ENCODE data around the gene NFAT5.

The NFAT5 gene

DNA sequence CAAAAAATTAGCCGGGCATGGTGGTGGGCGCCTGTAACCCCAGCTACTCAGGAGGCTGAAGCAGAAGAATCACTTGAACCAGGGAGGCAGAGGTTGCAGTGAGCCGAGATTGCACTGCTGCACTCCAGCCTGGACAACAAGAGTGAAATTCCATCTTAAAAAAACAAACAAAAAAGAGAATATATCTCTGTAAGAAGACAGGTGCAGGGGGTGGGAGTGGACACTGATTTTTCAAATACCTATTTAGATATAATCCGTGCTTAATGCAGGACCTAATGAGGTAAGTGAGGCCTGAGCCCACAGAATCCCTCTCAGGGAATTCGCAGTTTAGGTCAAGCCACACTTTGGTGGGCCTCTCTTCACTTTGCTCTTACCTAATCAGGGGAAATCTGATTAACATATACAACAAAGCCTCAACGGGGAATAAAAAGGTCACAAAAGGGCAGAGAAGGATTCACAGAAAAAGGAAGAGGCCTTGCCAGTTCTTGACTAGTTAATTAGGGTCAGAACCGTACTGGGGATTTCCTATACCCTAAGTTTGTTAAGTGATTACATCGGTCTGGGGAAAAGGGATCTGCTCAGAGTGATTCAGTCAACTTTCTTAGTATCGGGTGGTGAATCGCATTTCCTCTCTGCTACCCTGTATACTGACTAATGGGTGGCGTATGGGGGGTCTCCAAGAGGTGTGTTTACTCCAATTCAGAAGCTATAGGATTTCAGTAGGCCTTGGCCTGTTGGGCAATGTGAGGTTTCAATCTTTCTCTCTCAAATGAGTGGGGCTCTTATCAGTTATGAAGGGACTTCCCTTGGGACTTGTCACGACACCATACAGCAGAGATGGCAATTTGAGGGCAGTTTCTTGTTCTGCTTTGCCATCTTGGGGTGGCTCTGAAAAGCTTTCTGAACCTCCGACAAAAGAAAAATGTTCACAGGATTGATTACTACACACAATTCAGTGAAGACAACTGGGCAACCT, 1.9 kb upstream of the NFAT5 start:
- no peak overlapping the region for H3K27ac ChIP-seq (ENCODE audit: low read length)
- peak overlapping the region; percentile 70; the same call in 1 of the 2 replicates for H3K4me2 ChIP-seq (ENCODE audit: insufficient read depth, low read length)
- H3K4me3 ChIP-seq (ENCODE audit: low read depth in 1 of 2, low read length in 2 of 2) = no peak overlapping the region; a peak in 1 of 4 replicates
- H3K36me3 ChIP-seq (ENCODE audit: insufficient read depth, low read length) = peaks cover 7% of the 10 kb centered on the region
- H3K9ac ChIP-seq (ENCODE audit: low read depth, low read length) = 0 out of 2 replicates have a peak overlapping the region, but pooled peaks have one; percentile 4
- H3K4me1 ChIP-seq (ENCODE audit: insufficient read depth, low read length) = peaks cover 35% of the 10 kb centered on the region
- peaks cover 37% of the 10 kb centered on the region for H3K79me2 ChIP-seq (ENCODE audit: insufficient read depth, low read length)
- no peaks in the 10 kb centered on the region for H3K9me3 ChIP-seq (ENCODE audit: insufficient read depth, low read length, severe bottlenecking)
- TF ChIP-seq, protein P1, sequence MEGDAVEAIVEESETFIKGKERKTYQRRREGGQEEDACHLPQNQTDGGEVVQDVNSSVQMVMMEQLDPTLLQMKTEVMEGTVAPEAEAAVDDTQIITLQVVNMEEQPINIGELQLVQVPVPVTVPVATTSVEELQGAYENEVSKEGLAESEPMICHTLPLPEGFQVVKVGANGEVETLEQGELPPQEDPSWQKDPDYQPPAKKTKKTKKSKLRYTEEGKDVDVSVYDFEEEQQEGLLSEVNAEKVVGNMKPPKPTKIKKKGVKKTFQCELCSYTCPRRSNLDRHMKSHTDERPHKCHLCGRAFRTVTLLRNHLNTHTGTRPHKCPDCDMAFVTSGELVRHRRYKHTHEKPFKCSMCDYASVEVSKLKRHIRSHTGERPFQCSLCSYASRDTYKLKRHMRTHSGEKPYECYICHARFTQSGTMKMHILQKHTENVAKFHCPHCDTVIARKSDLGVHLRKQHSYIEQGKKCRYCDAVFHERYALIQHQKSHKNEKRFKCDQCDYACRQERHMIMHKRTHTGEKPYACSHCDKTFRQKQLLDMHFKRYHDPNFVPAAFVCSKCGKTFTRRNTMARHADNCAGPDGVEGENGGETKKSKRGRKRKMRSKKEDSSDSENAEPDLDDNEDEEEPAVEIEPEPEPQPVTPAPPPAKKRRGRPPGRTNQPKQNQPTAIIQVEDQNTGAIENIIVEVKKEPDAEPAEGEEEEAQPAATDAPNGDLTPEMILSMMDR (IDR thresholded peaks at IDR 0.05; ENCODE audit: borderline replicate concordance, extremely low read depth, low read length, poor library complexity, severe bottlenecking) = no peak
- no peak for TF ChIP-seq EZH2 (IDR thresholded peaks at IDR 0.05; ENCODE audit: borderline replicate concordance, low read depth, low read length, severe bottlenecking)
- peak overlapping the region; percentile 34 for H2AFZ ChIP-seq (ENCODE audit: low read depth, low read length)
- no peak for ATAC-seq (ENCODE audit: insufficient read depth, low read depth)
- no peak for DNase-seq
- no peaks in the 10 kb centered on the region for H3K27me3 ChIP-seq (ENCODE audit: insufficient read depth, low read length, poor library complexity)
- H4K20me1 ChIP-seq (ENCODE audit: insufficient read depth, low read length) = peaks cover 16% of the 10 kb centered on the region; the same call in 1 of the 2 replicates

GRCh38 chr16:69564845-69565670, 708 bp upstream of the NFAT5 start:
- H3K27me3 ChIP-seq (ENCODE audit: insufficient read depth, low read length, poor library complexity) = no peaks in the 10 kb centered on the region
- peaks cover 42% of the 10 kb centered on the region for H3K4me1 ChIP-seq (ENCODE audit: insufficient read depth, low read length)
- H3K9me3 ChIP-seq (ENCODE audit: insufficient read depth, low read length, severe bottlenecking) = no peaks in the 10 kb centered on the region
- H2AFZ ChIP-seq (ENCODE audit: low read depth, low read length) = peak overlapping the region; percentile 76
- H3K27ac ChIP-seq (ENCODE audit: low read length) = peak overlapping the region; percentile 78
- peak overlapping the region; percentile 80 for H3K9ac ChIP-seq (ENCODE audit: low read depth, low read length)
- peak overlapping the region; percentile 70 for H3K4me2 ChIP-seq (ENCODE audit: insufficient read depth, low read length)
- no peak for DNase-seq
- ATAC-seq (ENCODE audit: insufficient read depth, low read depth) = no peak; the same call in 2 of the 3 replicates
- H3K4me3 ChIP-seq (ENCODE audit: low read depth in 1 of 2, low read length in 2 of 2) = peak overlapping the region; percentile 56 to 100; a peak in 3 of 4 replicates
- peaks cover 16% of the 10 kb centered on the region; the same call in 1 of the 2 replicates for H4K20me1 ChIP-seq (ENCODE audit: insufficient read depth, low read length)
- peaks cover 49% of the 10 kb centered on the region for H3K79me2 ChIP-seq (ENCODE audit: insufficient read depth, low read length)
- TF ChIP-seq, protein P1 (IDR thresholded peaks at IDR 0.05; ENCODE audit: borderline replicate concordance, extremely low read depth, low read length, poor library complexity, severe bottlenecking) = no peak
- no peak for TF ChIP-seq EZH2 (IDR thresholded peaks at IDR 0.05; ENCODE audit: borderline replicate concordance, low read depth, low read length, severe bottlenecking)
- peaks cover 9% of the 10 kb centered on the region for H3K36me3 ChIP-seq (ENCODE audit: insufficient read depth, low read length)

DNA sequence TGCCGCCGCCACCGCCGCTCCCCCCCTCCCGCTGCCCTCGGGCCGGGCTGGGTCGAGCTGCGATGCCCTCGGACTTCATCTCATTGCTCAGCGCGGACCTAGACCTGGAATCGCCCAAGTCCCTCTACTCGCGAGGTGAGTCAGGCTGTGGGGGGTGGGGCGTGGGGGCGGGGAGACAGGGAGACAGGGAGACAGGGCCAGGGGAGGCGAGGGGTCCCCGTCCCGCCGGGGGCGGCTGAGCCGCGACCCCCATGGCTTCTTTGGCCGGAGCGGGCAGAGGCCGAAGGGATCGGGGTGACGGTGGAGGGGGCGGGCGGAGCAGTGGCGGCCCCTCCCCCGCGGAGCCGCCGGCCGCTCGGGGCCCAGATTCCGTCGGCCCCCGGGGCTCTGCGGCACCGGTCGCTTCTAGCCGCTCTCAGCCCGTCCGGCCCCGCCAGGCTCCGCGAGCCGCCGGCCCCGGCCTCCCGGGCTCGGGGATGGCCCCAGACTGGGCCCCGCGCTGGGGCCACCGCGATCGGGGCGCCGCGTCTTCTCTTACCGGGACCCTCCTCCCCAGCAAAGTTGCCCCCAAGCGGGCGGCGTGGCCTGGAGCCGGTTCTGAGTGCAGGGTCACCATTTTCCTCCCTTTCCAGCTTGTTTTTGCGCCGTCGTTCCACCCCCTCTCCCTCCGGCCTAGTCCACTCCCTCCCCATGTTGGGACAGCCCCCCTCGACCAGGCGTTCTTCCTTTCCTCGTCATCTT, 644 bp downstream of the NFAT5 start:
- DNase-seq = peak; percentile 31
- Histone ChIP-seq H3K36me3 (ENCODE audit: insufficient read depth, low read length) (peaks cover 9% of the 10 kb centered on the region), H4K20me1 (ENCODE audit: insufficient read depth, low read length) (peaks cover 16% of the 10 kb centered on the region; the same call in 1 of the 2 replicates), H3K9me3 (ENCODE audit: insufficient read depth, low read length, severe bottlenecking) (no peaks in the 10 kb centered on the region), H3K4me1 (ENCODE audit: insufficient read depth, low read length) (peaks cover 42% of the 10 kb centered on the region), H2AFZ (ENCODE audit: low read depth, low read length) (peak overlapping the region; percentile 100), H3K79me2 (ENCODE audit: insufficient read depth, low read length) (peaks cover 62% of the 10 kb centered on the region), H3K27ac (ENCODE audit: low read length) (peak overlapping the region; percentile 82), H3K9ac (ENCODE audit: low read depth, low read length) (peak overlapping the region; percentile 80), H3K4me3 (ENCODE audit: low read depth in 1 of 2, low read length in 2 of 2) (peak overlapping the region; percentile 56 to 100), H3K27me3 (ENCODE audit: insufficient read depth, low read length, poor library complexity) (no peaks in the 10 kb centered on the region), H3K4me2 (ENCODE audit: insufficient read depth, low read length) (peak overlapping the region; percentile 67)
- peak; percentile 43 for ATAC-seq (ENCODE audit: insufficient read depth, low read depth)
- TF ChIP-seq EZH2 (IDR thresholded peaks at IDR 0.05; ENCODE audit: borderline replicate concordance, low read depth, low read length, severe bottlenecking) = no peak
- TF ChIP-seq, protein P1 (IDR thresholded peaks at IDR 0.05; ENCODE audit: borderline replicate concordance, extremely low read depth, low read length, poor library complexity, severe bottlenecking) = no peak

All from DND-41 (cell line).